H1 (cell line): ENCODE measurements around the gene SFR1. TPM values are rescaled to one million over a fixed set of nuclear protein-coding genes. Genes with fewer than 3 reads are reported as not detected.

Experiments used
- CHD7 ChIP-seq: fragments of 300-600 bp; sonication (generic); IDR thresholded peaks from 2 replicates; pipeline ENCODE4 v1.7.1; 2012; ENCODE audit warnings: low read length, moderate library complexity, mild to moderate bottlenecking, inconsistent platforms; ENCODE audit not compliant: insufficient replicate concordance
- CREB1 ChIP-seq: IDR thresholded peaks from 2 replicates; pipeline ENCODE4 v1.6.1; 2012; ENCODE audit warnings: inconsistent platforms
- EZH2 ChIP-seq: fragments of 200-600 bp; sonication (generic); IDR thresholded peaks from 2 replicates; pipeline ENCODE4 v1.7.1; 2012; ENCODE audit warnings: low read depth, mild to moderate bottlenecking, moderate library complexity, low read length, inconsistent platforms; ENCODE audit not compliant: severe bottlenecking
- GTF2F1 ChIP-seq: IDR thresholded peaks from 2 replicates; pipeline ENCODE4 v1.6.1; 2012; ENCODE audit warnings: low read depth, low read length, improper control_type of control experiment, borderline replicate concordance
- MAFK ChIP-seq: IDR thresholded peaks from 2 replicates; pipeline ENCODE4 v1.6.1; 2012; ENCODE audit warnings: low read depth, mild to moderate bottlenecking, improper control_type of control experiment, low read length
- POLR2A ChIP-seq, 2 experiments: IDR thresholded peaks; 1 replicate in 1 of 2; 2 replicates in 1 of 2; pipeline ENCODE4 v1.6.1; 2011; ENCODE audit warnings: low read depth in 2 of 2, low read length in 2 of 2, mild to moderate bottlenecking in 2 of 2; ENCODE audit errors: control extremely low read depth in 1 of 2
- POU5F1 ChIP-seq: IDR thresholded peaks from 2 replicates; pipeline ENCODE4 v1.6.1; 2011; ENCODE audit warnings: low read depth, mild to moderate bottlenecking, low read length, moderate library complexity
- SP2 ChIP-seq: IDR thresholded peaks from 2 replicates; pipeline ENCODE4 v1.6.1; 2012; ENCODE audit warnings: mild to moderate bottlenecking, low read length, inconsistent platforms
- SRF ChIP-seq: IDR thresholded peaks from 2 replicates; pipeline ENCODE4 v1.6.1; 2011; ENCODE audit warnings: mild to moderate bottlenecking, low read depth, low read length, moderate library complexity
- SUZ12 ChIP-seq: fragments of 200-600 bp; sonication (generic); IDR thresholded peaks from 2 replicates; pipeline ENCODE4 v1.6.1; 2012; ENCODE audit warnings: mild to moderate bottlenecking, inconsistent platforms, low read length, moderate library complexity, mixed read lengths
- TAF7 ChIP-seq: optimal IDR thresholded peaks from 2 replicates; pipeline ENCODE3; 2011; ENCODE audit warnings: low read depth, mild to moderate bottlenecking, inconsistent platforms, low read length, moderate library complexity, borderline replicate concordance
- TCF12 ChIP-seq: IDR thresholded peaks from 2 replicates; pipeline ENCODE4 v1.6.1; 2011; ENCODE audit warnings: low read depth, mild to moderate bottlenecking, low read length
- polyA plus RNA-seq, 7 experiments: library from polyadenylated mRNA; depleted of rRNA in 3 of 7; stranded (reverse) in 5 of 7; unstranded in 2 of 7; fragments of >200 nt in 5 of 7; fragments of 200-250 nt in 2 of 7; gene quantifications; 1 replicate in 5 of 7; 2 replicates in 1 of 7; 4 replicates in 1 of 7; pipeline versions ENCODE4 v1.2.1 to v1.2.3, GENCODE V29; 2011 to 2013; ENCODE audit warnings: missing spikeins in 2 of 7, mixed read lengths in 2 of 7
- total RNA-seq: library from RNA; stranded (reverse); fragmentation: NEBNext Ultra II Directional; extraction: Animal tissue kit (Norgen Biotek cat#: 25700); gene quantifications from 2 replicates; pipeline ENCODE4 v1.2.1, GENCODE V29; 2021

SFR1 gene
- total and polyA plus RNA-seq, 2 of the 8 experiments (the other 6 are each of a cell fraction or from before 2014, with no cell fraction given) = 3.4 to 7.7 TPM

- TF ChIP-seq CHD7 (no peak), EZH2 (no peak), TCF12 (no peak), CREB1 (no peak), POLR2A (IDR thresholded peaks at IDR 0.05; ENCODE audit: control extremely low read depth in 1 of 2, low read depth in 2 of 2, low read length in 2 of 2) (no peak), SUZ12 (no peak), SP2 (no peak), GTF2F1 (no peak), SRF (no peak), TAF7 (no peak), MAFK (no peak), POU5F1 (no peak)
These were observed 25.3 kb upstream of the SFR1 start (continued) for GRCh38 chr10:104096692-104097091.
